ENCODE results near the gene ALPK1.
"Not testable (repeated sequence)": the region's sequence is repeated elsewhere in the genome, so short reads cannot be mapped to it uniquely, and the experiment has no call there.

The ALPK1 gene

DNA sequence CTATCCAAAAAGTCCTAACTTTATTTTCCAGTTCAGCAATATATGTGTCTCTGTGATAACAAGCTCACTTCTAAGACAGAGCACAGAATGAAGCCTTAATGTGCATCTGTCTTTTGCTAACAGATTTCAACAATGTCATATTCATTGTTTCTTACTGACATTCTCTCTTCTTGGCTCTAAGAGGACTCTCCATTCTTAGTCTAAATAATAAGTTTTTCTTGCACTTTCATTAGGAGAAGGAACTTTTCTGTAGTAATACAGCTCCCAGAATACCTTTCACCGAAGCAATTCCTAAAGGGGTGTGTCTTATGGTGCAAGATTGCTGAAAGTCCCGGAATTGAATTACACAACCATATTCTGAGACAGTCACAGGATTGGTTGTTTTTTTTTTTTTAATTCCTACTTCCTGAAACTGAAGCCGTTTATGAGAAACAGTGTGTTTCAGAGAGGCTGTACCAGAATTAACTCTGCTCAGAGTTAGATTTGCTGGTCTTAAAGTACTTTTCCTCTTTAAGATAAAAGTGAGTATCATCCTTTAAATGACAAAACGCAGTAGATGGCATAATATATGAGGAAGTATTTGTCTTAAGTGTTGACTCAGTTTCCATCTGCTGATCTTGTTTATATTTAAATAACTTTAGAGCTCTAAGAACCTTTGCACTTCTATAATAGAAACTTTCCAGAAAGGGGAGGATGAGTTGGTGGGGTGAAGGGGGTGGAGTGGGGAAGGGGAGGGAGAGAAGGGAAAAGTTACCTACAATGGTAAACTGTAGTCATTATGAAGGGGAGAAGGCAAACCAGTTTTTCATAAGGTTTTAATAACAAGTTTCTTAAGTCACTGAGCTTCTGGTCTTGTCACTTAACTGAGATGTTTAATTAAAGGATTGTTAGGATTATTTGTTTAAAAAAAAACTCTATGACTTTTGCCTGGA is at the start of gene ALPK1:
ALPK1 (plus strand) TSS at position 421 of the 932 bp plus-strand sequence.
- DNase-seq: no peak

DNA sequence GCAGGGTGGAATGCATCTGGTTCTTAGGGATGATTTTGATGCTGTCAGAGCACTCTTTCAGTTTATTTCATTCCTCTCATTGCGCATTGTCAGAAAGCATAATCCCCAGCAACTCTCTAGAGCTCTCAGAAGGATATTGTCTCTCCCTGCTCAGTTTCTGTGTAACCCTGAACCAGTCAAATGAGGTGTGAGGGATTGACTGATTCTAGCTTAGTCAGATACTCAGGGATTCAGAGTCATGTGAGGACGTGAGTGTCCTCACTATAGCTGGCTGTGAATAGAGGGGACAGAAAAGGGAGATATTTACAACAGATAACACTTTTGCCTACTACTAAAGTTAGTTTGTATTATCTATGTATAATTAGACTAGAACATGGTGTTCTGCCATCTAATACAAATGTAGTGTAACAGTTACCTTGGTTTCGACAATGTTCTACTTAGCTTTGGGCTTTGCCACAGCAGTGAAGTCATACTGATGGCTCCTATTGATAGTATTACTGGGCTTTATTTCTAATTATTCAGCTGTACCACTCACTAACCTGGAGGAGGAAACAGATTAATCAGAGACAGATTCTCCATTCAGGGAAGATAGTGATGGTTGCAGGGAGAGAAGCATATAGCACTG is 46.0 kb upstream of the ALPK1 start:
- no peak for DNase-seq

DNA sequence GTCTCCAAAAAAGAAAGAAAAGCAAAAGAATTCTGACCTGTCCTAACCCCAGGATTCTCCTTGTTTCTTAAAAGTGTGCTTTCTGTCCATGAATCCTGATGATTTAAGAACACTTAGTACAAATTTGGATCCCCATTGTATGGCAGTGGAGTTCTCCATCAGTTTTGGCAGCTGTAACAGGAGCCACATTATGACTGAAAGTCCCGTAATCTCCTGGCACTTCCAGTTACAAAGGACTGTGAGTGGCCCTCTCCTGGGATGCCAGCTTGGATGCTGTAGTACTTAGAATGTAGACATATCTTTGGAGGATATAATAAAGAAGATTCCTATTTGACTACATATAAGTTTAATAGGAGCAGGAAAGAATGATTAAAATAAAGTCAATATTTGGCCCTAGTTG is 44.9 kb upstream of the ALPK1 start:
- no peak for DNase-seq

DNA sequence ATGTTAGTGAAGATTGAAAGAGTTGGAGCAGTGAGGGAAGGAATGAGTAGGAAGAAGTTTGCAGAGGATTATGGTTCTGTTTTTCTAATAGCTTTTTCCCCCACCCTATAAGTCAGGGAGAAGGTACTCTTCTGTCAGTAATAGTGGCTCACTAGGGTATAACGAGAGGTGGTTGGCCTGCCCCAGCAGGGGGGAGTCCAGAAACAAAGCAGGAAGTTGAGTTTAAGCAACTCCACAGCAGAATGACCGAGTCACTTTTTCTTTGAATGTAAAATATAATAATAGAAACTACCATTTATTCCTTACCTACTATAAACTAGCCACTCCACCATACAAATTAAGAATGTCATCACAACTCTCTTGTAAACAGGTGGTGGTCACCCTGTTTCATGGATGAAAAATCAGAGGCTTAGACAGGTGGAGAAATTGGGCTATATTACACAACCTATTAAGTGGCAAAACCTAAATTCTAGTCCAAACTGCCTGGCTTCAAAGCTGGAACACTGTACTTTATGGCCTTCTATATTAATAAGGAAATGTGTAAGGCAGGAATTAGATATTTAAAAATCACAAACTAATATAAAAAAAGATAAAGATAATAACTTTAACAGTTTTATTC is 43.7 kb upstream of the ALPK1 start:
- no peak for DNase-seq

DNA sequence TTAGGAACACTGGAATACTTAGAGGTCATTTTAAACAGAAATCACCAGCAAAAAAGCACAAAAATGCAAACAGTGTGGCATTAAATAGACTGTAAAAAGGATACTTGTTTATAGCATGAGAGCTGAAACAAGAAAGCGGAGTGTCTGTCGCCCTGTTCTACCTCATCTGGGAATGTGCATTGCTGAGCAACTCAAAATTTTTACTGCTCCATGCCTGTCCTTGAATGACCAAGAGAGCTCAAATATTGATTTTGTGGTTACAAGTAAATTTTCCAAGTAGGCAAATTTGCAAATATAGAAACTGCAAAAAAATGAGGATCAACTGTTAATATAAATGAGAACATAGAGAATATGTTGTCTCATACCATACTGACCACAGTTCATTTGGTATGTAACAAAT is 40.1 kb upstream of the ALPK1 start:
- no peak for DNase-seq

DNA sequence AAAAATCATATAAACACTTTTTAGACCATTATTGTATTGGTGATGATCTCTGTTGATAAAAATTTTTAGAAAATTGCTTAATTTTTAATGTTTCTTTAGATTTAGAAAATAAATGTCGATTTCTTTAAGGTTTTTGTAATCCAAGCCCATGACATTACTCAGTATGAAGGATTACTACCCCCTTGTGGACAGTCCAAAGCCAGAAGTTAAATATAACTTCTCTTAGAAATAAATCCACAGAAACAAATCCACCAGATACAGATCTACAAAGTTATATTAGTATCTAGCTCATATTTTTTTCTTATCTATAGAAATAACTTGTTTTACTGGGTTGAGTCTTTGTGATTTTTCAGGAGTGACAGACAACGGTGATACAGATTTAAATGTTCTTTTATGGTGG is 30.3 kb upstream of the ALPK1 start:
- DNase-seq: no peak

DNA sequence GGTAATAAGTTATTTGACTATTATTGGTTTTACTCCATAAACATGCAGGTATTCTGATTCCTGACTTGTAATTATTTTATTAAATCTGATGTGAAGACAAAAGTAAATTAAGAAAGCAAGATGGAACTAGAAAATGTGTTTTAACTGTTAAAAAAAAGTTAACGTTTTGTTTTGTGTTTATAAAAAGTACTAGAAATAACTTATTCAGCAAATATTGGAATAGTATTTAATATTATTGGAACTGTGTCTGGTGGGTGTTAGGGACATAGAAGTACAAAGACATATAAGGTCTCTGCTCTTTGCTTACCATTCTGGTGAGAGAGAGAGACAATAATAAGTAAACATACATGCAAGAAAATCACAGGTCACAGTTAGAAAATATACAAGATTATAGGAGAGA is 27.1 kb upstream of the ALPK1 start:
- DNase-seq: no peak

DNA sequence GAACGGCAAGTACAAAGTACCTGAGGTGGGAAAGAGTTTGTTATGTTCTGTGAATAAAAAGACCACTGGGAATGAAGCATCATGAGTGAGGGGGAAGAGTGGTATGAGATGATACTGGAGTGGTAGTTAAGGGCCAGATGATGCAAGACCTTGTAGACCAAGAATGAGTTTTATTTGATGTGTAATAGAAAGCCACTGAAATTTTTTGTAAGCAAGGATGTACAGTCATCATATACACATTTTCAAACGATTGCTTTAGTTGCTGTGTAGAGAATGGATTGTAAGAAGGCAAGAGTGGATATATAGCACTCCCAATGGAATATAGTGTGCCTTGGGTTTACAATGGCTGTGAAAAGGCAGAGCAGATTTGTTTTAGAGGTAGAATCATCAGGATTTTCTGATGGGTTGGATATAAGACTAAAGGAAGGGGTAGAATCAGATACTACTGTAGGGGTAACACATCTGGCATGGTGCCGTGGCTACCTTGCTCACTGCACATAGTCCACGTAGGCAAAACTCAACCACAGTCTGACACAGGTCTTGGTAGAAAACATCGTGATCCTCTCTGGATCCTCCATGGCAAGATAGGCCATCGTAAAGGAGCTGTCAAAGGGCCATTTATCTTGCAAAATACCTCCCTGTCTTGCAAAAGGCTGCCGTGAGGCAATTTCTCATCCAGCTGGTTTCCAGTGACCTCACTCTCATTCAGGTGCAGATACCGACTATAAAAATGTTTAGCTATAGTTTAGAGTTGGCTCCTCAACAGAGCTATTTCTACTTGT is 26.3 kb upstream of the ALPK1 start:
- DNase-seq: no peak

DNA sequence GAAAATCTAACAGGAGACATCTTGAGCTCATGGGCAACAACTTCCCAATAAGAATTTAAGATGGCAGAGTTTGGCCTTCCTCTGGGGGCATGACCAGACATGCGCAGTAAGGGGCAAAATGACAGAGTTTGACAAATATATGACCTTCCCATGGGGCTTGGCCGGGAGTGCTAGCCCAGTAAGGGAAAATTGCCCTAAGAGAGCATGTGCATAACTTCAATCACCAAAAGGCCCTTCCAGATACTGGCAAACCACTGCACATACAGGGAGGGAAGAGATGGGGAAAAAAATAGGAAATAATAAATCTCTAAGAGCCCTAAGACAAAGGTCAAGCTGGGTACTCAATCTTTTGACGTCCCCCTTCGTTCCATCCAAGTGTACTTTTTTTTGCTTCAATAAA is 24.9 kb upstream of the ALPK1 start:
- DNase-seq: no peak

DNA sequence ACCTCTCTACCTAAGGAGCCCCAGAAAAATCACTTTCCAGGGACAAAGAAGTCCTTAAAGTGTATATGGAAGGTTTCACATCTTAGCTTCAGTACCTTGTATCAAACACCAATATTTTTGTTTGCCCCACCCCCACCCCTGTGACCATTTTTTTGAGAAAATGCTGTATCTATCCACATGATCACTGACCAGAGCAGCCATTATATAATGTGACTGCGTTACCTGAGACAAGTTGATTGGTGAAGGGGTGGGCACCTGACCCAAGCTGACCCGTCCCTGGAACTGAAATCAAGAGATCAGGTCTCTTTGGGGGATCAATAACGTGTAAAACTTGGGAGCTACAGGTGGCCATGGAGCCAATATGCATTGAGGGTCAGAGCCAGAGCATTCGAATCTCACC is 22.2 kb upstream of the ALPK1 start:
- DNase-seq: no peak

DNA sequence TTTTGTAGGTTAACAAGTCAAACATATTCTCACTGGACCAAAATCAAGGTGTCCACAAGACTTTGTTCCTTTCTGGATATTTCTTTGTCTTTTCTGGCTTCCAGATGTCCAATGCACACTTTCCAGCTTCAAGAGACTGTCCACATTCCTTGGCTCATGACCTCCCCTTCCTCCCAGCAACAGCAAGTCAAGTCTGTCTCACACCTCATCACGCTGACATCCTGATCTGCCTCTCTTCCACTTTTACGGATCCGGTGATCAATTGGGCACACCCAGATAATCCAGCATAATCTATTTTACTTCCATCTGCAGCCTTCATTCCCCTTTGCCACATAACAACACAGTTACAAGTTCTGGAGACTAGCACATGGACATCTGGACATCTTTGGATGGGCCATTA is 21.1 kb upstream of the ALPK1 start:
- no peak for DNase-seq

DNA sequence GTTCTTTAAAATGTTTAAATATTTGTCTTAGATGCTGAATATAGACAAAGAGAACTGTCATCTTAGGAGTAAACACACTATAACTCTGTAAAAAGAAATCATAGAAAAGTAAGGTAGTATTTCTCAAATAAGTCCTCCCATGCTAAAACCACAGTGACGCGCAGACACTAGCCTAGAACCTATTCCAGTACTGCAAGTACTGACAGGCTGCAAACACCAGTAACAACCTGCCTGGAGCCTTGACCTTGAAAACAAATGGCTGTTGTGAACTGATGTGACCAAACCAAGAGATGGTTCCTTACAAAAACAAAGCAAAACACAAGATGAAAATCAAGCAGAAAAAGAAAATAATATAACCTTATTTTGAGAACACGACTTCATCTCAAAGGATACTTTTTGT is 19.9 kb upstream of the ALPK1 start:
- no peak for DNase-seq

DNA sequence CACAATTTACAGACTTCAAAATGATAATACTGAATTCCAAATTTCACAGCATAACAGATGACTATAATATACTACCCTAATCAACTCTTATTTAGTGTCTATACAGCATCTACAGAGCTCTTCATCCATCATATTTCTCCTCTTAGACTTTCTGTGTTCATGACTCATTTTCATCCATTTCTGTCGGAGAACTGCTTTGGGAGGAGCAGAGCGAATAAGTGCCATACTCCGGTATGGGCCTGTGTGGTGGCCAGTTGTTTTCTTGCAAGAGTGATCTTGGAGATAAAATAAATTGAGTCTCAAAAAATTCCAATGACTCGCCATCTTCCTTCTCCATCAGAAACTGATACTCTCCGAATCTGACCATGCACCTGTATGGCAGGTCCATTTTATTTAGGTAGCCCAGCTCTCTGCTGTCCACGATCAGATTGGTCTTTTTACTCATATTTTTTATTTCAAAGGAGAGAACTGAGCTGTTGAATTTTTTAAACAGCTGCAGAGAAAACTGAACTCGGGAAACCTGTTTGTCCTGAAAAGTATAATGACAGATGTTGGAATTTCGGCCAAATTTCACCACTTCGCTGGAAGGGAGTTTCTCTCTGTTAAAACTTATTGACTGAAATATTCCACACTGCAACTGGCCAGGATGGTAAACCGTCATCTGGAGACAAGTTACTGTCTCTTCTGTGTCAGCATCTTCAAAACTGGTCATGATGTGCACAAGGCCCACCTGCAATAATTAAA is 19.3 kb upstream of the ALPK1 start:
- no peak for DNase-seq

DNA sequence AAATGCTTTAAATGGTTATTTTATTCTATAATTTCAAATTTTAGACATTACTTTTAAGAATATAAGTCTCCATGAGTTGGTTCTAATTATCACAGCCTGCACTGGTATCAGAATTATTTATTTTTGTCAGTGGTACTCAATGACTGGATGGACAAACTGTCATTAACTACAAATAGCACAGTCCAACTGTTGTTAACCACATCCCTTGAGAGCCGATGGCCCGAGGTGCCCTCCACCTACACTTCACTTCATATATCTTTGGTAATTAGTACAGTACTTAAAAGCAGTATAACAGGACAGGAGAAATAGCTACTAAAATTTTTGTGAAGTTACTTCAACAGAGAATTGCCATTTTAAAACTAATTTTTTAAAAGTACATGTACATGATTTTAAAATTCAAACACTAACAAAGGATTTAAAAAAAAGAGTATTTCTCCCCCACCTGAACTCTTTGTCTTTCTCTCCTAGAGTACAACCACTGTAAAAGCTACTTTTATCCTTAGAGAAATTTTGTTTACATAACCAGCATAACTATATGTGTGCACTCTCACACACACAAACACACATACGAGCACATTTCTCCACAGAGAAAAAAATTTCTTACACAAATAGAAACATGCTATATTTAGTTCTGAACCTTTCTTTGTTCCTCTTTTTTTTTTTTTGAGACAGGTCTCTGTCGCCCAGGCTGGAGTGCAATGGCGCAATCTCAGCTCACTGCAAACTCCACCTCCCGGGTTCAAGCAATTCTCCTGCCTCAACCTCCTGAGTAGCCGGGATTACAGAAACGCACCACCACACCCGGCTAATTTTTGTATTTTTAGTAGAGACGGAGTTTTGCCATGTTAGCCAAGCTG is 17.9 kb upstream of the ALPK1 start:
- no peak for DNase-seq

DNA sequence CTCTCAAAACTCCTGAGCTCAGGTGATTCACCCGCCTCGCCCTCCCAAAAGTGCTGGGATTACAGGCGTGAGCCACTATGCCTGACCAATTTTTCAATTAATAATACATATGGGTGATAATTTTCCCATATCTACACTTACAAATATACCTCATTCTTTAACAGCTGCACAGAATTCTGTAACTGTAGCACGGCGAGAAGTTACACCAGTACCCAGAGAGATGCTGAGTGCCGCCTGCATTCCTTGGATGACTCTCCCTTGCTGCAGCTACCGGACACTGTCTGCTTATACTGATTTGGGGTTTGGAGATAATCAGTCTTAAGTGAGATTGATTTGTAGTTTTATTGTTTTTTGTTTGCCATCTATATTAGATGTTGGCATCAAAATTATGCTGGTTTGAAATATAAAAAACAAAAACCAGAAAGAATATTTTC is 17.3 kb upstream of the ALPK1 start:
- DNase-seq: no peak

DNA sequence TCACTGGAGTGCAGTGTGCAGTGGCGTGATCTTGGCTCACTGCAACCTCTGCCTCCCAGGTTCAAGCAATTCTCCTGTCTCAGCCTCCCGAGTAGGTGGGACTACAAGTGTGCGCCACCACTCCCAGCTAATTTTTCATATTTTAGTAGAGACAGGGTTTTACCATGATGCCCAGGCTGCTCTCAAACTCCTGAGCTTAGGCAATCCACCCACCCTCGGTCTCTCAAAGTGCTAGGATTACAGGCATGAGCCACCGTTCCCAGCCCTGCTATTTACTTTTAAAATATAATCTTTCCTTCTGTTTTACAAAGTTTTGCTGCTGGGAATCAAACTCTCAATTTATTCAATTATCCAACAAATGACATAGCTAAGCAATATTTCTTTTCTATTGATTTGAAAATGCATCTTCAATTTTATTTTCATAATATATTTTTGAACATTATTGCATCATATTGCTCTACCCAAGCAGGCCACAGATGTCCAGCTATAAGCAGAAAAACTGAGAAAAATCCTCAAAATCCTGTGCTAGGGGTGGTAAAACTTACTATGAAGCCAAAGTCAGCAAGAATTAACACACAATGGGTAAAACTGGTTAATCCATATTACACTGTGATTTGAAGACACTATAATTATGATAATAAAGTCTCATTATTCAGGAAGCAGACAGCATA is 16.6 kb upstream of the ALPK1 start:
- DNase-seq: no peak

DNA sequence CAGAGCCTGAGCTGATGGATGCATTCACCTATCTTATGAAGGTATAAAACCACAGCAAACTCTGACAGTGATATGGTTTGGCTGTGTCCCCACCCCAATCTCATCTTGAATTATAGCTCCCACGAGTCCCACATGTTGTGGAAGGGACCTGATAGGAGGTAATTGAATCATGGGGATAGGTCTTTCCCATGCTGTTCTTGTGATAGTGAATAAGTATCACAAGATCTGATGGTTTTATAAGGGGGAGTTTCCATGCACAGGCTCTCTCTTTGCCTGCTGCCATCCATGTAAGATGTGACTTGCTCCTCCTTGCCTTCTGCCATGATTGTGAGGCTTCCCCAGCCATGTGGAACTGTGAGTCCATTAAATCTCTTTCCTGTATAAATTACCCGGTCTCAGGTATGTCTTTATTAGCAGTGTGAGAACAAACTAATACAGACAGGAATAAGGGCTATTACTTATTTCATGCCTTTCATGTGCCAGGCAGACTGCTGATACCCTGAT is 15.2 kb upstream of the ALPK1 start:
- not testable (repeated sequence) for DNase-seq

DNA sequence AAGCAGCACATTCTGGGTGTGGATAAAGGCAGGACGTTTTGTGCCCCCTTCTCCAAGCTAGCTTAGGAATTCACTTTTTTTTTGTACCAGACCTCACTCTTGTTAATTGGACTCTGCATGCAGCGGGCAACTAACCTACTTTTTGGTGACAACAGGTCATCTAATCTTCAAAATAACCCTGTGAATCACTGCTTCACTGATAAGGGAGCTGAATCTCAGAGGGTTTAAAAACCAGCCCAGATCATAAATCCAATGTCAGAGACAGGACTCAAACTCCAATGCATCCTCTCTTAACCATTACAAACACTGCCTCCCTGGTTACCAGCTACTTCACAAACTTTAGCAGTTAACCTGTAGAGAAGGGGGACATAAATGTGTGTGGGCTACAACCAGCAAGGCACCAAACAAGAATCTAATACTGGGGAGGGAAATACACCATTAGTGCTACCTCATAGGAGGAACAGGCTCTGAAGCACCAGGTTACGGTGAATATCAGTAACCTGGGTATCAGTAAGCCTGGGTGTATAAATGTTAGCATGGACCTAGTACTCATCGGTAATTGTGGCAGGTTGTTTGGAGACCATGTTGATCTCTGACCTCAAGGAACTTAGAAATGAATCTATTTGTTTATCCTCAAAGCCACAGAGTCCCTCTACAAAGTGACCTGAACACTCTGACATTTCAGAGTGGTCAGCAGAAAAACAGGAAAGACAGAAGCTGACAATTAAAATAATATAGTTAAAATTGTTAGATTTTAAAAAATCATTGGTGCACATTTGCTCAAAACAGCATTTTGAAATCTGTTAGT is 14.1 kb upstream of the ALPK1 start:
- no peak for DNase-seq

DNA sequence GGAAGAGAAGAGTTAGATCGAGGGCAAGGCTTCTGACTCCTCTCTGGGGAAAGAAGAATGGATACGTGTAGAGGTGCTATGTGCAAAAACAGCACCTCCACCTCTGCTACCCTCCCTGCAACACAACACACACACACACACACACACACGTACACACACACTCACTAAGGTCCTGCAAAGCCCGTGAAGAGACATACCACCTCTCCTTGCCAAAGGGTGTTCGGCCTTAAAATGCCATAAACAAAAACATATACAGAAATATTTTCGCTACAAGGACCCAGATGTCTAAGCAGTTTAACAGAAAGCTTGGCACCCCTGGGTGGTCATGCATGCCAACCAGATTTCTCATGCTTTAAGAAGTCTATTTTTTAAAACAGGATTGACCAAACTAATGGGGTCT is 13.0 kb upstream of the ALPK1 start:
- peak; percentile 32 for DNase-seq
